HG02642 (cell line): Measurements from ENCODE around the gene PRR15L.
"Not testable (repeated sequence)": the region's sequence is repeated elsewhere in the genome, so short reads cannot be mapped to it uniquely, and the experiment has no call there.

Experiments
- ATAC-seq: cut with Tn5 transposase; IDR thresholded peaks from one replicate; pipeline ENCODE4 v1.9.1; 2021; ENCODE audit warnings: mild to moderate bottlenecking; ENCODE audit not compliant: unreplicated experiment, poor library complexity

PRR15L gene, protein sequence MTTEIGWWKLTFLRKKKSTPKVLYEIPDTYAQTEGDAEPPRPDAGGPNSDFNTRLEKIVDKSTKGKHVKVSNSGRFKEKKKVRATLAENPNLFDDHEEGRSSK

DNA sequence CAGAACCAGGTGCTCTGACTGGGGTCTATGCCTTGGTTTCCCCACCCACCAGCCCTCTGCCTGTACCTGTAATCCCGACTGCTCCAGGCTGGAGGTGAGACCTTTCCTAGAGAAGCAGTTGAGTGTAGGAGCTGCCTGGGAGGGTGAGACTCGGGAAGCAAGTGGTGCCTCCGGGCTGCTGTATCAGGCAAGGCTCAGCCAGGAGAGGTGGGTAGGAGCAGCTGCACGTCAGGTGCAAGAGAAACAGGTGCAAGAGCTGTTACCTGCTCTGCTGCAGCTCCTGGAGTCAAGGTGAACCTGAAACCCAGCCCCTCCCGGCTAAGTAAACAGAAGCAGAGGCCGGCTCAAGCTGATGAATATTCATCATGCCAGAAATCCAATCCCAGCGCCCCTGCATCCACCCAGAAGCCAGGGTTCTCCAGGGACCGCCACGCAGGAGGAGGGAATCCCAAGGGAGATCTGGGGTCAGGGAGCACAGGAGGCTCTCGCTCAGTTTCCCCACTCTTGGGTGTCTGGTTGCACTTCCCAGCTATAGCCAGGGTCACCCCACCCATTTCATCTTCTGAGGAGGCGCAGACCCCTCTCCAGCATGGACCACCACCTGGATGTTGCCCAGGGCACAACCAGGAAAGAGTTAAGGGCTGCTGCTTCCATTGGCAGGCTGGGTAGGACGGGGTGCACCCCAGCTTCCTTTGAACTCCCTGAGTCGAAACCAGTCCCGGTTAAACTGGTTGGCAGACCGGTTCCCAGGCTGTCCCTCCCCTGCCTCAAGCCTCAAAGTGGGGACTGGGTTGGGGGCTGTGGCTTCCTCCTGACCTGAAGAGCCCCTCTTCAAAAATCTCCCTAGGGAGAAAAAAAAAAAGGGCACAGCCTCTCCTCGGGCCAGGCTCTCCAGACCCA, at the start of gene PRR15L:
TSS of gene PRR15L (minus strand) at position 293 of the 900 bp plus-strand sequence. CDS start 4,649 bp downstream, outside the sequence.
- ATAC-seq: no peak

- no peak for ATAC-seq
Measured at GRCh38 chr17:48006936-48007709, 49.4 kb upstream of the PRR15L start.

GRCh38 chr17:48004983-48005382, 47.3 kb upstream of the PRR15L start:
- ATAC-seq: no peak

GRCh38 chr17:48003417-48004151, 45.9 kb upstream of the PRR15L start:
- no peak for ATAC-seq

DNA sequence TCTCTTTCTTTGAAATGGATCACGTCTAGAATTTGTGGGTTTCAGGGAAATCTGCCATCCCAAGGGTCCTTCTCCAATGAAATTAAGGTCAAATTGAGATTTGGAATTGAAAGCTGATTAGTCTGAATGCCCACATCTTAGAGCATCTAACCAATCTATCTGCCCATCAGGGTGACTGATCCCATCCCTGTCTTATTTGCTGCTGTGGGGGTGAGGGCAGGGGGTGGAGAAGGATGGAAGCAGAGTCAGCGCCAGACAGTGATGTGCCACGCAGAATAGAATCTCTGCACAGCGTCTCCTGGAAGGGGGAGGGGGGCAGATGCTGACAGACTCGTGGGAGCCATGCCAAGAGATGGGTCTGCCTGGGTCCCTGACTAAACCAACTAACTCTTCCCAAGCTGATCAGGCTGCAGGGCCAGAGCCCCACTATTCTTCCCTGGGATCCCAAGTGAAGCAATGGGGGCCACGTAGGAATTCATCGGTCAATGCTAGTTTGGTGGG, 45.3 kb upstream of the PRR15L start:
- ATAC-seq: no peak

- no peak for ATAC-seq
Measured at GRCh38 chr17:48002266-48002915, 44.7 kb upstream of the PRR15L start.

GRCh38 chr17:48001657-48002056, 44.0 kb upstream of the PRR15L start:
- not testable (repeated sequence) for ATAC-seq

GRCh38 chr17:48001197-48001596, 43.5 kb upstream of the PRR15L start:
- no peak for ATAC-seq

GRCh38 chr17:47999582-47999981, 41.9 kb upstream of the PRR15L start:
- ATAC-seq: no peak

DNA sequence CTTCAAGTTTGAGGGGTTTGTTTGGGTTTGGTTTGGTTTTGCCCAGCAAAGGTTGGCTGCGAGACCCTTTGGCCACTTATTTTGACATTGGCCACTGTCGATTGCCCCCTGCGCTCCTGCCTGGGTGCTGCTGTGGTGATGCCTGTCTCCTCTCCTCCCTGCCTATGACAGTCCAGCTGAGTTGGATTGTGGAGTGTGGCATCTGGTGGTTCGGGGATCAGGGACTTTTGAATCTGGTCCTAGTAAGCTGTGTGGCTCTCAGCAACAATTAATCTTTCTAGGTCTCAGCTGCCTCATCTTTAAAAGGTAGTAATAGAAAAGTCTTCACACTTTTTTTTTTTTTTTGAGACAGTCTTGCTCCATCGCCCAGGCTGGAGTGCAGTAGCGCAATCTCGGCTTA, 40.4 kb upstream of the PRR15L start:
- ATAC-seq: no peak

DNA sequence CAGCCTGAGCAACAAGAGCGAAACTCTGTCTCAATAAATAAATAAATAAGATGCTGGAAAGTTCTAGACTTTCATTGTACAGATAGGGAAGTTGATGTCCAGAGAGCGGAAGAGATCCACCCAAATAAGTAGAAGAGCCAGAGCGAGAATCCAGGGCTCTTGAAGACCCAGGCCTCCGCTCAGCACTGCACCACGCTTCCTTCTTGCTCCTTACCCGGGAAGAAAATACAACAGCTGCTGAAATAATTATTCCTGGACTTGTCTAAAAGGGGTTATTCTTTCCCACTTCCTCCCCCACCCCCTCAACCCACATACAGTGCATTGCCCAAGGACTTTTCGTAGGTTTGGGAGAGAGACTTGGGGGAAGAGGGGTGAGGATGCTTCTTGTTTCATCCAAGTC, 39.9 kb upstream of the PRR15L start:
- ATAC-seq: no peak

DNA sequence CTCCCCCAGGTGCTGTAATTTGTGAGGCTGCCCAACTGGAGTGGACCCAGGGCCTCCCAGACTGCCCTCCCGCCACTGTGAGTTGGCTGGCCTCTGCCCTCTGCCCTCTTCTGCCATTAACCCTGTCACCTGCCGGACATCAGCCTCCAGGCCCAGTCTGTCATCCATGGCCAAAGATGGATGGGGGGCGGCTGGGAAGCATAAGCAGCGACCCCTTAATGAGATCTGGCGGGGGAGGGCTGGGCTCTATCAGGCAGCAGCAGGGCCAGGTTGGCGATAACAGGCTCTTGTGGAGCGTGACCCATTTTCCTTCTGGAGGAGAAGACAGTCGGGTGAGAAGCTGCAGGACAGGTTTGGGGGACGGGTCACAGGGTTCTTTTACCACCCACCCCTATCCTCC, 38.5 kb upstream of the PRR15L start:
- no peak for ATAC-seq

GRCh38 chr17:47995241-47995935, 37.7 kb upstream of the PRR15L start:
- ATAC-seq: no peak

DNA sequence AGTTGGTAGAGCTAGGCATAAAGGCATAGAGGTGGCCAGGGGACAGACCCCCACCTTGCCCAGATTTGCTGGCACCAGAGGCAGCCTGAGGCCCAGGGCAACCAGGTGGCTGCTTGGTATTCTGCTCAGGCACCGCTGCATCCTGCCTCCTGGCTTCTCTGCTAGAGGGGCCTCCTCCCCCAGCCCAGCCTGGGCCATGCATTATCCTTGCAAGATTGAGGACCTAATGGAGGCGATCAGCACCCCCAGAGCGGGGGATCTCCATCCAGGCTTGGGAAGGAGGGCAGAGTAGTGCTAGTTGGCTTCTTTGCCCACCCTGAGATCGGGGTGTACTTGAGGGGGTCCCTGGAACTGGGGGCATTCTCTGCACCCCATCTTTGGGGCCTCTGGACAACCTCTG, 37.0 kb upstream of the PRR15L start:
- no peak for ATAC-seq

GRCh38 chr17:47993964-47994363, 36.3 kb upstream of the PRR15L start:
- no peak for ATAC-seq

DNA sequence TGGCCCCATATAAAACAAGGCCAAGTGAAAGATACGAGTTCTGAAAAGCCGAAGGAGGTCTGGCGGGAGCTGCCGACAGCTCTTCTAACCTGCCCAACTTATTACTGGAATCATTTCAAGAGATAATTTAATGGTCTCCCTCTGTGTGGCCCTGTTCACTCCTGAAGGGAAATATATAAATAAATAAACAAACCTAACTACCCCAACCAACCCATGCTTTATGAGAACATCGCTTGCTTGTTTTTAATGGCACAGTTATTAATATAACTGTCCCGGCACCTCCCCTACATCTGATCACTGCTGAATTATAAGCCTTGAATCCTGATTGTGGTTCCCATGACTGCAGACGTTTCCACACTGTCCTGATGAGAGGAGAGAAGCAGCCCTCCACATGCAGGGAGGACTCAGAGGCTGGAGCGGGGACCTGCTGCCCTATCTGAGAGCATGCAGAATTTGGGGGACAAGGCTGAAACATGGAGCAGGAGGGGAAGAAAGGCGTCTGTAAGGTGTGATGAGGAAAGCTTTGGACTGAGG, 35.4 kb upstream of the PRR15L start:
- no peak for ATAC-seq

DNA sequence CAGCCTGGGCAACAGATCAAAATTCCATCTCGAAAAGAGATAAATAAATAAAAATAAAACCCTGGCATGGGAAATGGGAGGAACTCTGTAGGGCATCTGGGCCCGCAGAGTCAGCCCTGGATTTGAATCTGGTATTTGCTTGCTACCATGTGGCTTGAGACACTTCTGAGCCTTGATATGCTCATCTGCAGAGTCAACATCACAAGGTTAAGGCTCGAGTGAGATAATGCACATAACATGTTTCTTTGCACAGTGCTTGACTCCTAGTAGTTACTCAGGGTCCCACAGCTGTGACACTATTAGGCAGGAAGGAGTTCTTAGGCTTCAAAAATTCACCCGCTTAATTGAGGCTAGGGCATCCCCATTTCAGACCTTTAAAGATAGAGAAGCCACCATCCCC, 34.5 kb upstream of the PRR15L start:
- no peak for ATAC-seq

- ATAC-seq: no peak
Measured at GRCh38 chr17:47990962-47991731, 33.5 kb upstream of the PRR15L start.
